ENCODE data around the gene ZNF557.

Gene ZNF557

DNA sequence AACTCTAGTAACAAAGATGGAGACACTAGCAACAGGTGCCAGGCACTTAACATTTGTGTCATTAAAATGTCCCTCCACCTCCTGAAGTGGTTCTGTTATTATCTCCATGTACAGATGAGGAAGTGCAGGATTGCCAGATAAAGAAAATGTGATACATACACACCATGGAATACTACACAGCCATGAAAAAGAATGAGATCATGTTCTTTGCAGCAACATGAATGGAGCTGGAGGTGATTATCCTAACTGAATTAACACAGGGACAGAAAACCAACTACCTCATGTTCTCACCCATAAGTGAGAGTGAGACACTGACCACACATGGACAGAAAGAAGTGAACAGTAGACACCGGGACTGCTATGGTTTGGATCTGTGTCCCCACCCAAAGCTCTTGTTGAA is 60.5 kb downstream of the ZNF557 start:
- FAIRE-seq: no peak

DNA sequence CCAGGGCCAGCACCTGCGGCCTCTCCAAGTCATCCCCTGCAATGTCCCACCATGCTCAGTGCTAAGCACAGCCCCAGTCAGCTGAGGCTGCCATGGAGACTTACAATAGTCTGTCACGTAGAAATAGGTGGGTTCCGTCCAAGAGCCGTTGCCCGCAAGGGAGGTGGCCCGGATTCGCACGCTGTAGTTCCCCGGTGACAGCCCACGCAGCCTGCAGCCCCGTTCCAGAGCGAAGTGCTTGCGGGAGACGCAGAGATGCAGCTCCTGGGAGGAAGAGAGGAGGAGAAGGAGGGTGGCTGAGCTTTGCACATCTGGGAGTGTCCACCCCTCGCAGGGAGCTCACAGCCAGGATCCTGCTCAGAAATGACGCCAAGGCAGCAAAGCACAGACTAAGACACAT is 62.6 kb downstream of the ZNF557 start:
- FAIRE-seq: no peak

DNA sequence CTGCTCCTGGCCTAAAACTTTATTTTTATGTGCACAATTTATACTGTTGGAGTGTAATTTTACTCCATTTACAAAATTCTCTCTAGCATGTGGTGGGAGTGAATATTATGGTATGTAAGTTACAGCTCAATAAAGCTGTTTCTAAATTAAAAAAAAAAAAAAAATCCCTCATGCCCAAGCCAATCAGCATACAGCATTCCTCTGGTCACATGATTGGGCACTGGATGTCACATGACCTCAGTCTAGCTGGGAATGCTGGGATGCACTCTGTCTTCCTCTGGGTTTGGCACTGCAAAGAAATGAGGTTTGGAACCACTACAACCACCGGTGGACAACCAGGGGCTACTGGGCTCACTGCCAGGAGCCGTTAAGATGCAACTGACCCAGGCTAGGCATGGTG is 67.6 kb downstream of the ZNF557 start:
- no peak for FAIRE-seq

All from colon (tissue), 2 donors.